ENCODE data around the gene SPIN2A. TPM values are rescaled to one million over a fixed set of nuclear protein-coding genes. Genes with fewer than 3 reads are reported as not detected.

Gene SPIN2A
- not detected in 2 replicates for total RNA-seq

DNA sequence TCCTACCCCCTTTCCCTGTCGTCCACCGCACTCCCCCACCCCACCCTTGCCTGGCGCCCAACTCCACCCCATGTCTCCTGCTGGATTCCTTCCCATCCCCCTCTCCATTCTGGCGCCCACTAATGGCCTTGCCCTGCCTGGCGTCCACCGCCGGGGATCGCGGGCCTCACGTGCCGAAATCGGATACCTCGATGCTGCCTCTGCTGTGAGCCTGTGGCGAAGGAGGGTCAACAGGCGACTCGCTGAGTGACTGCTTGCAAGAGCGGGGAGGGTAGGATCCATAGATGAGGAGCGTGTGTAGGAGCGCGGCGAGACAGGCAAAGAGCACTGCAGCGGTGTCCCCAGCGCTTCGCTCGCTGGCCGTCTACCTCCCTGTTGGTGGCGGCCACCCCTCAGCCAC lies at the start of gene SPIN2A:
SPIN2A (minus strand) TSS at position 325 of the 400 bp plus-strand sequence. CDS start 800 bp downstream, outside the sequence.

DNA sequence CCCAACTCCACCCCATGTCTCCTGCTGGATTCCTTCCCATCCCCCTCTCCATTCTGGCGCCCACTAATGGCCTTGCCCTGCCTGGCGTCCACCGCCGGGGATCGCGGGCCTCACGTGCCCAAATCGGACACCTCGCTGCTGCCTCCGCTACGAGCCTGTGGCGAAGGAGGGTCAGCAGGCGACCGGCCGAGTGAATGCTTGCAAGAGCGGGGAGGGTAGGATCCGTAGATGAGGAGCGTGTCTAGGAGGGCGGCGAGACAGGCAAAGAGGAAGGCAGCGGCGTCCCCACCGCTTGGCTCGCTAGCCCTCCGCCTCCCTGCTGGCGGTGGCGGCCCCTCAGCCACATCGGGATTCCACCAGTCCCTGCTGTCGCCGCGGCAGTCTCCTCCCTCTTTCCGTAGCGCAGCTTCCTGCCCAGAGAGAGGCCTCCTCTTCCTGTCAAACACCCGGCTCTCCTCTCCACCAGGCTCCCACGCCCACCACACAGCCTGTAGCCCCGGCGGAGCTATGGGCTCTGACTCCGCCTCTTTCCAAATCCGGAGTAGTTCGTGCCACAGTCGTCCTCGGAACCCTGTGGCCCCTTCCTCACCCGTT lies 15.9 kb downstream of the SPIN2A start, which contains the start of gene SPIN2B:
SPIN2B (minus strand) TSS at position 387 of the 594 bp plus-strand sequence.

Other genes starting within 250 kb of the SPIN2A start
- 4.8 and 6.0 TPM in 2 replicates for gene SPIN3, start 141.9 kb downstream of the SPIN2A start, total RNA-seq
- gene SPIN2B, start 15.8 kb downstream of the SPIN2A start, total RNA-seq = 1.1 and 2.9 TPM in 2 replicates
- 3.6 and 10.8 TPM in 2 replicates for gene FAAH2, start 149.3 kb upstream of the SPIN2A start, total RNA-seq